Measurements from ENCODE around the gene PSMC1. TPM values are rescaled to one million over a fixed set of nuclear protein-coding genes. Genes with fewer than 3 reads are reported as not detected.

PSMC1 gene
- total RNA-seq (2022; extraction: Qiagen RNA extraction): 218 to 354 TPM (median 234 TPM) in 5 replicates

GRCh38 chr14:90256354-90257131, at the start of gene PSMC1:
PSMC1 (plus strand) TSS chr14:90256553; CDS start chr14:90256598, 45 bp downstream.

Other genes with a start within 250 kb of the PSMC1 start
- gene KCNK13, start 194.6 kb upstream of the PSMC1 start, total RNA-seq (2022; extraction: Qiagen RNA extraction): 0.09 to 0.18 TPM (median 0.15 TPM) in 5 replicates
- 5.9 to 9.6 TPM (median 8.4 TPM) in 5 replicates for gene NRDE2, start 75.4 kb downstream of the PSMC1 start, total RNA-seq (2022; extraction: Qiagen RNA extraction)
- 300 to 377 TPM (median 360 TPM) in 5 replicates for gene CALM1, start 140.5 kb downstream of the PSMC1 start, total RNA-seq (2022; extraction: Qiagen RNA extraction)